SH-SY5Y (cell line): ENCODE results near the gene ROR1.

Experiments used
- GATA2 ChIP-seq: IDR thresholded peaks from 2 replicates; pipeline ENCODE4 v1.6.1; 2011; ENCODE audit warnings: mild to moderate bottlenecking, low read depth, low read length
- GATA3 ChIP-seq: IDR thresholded peaks from 2 replicates; pipeline ENCODE4 v1.6.1; 2011; ENCODE audit warnings: low read depth, mild to moderate bottlenecking, low read length, moderate library complexity

- TF ChIP-seq GATA3 (no peak), GATA2 (no peak)
These were observed 10.9 kb downstream of the ROR1 start for GRCh38 chr1:63784489-63785390.
